H7 (cell line): ENCODE measurements around the gene UBFD1. TPM values are rescaled to one million over a fixed set of nuclear protein-coding genes. Genes with fewer than 3 reads are reported as not detected.
"Not testable (repeated sequence)": the region's sequence is repeated elsewhere in the genome, so short reads cannot be mapped to it uniquely, and the experiment has no call there.

Source experiments
- DNase-seq: peaks from one replicate; pipeline ENCODE4 v3.0.0; 2012
- H3K27me3 ChIP-seq: 2 replicates; pipeline ENCODE4 v1.6.0; 2011; ENCODE audit warnings: mild to moderate bottlenecking, low read length; ENCODE audit not compliant: control insufficient read depth, insufficient read depth
- H3K36me3 ChIP-seq: replicated peaks from 2 replicates; pipeline ENCODE4 v1.5.1; 2011; ENCODE audit warnings: low read length; ENCODE audit not compliant: control insufficient read depth, insufficient read depth
- H3K4me3 ChIP-seq: 2 replicates; pipeline ENCODE4 v1.5.1; 2011; ENCODE audit warnings: low read depth, mild to moderate bottlenecking, control low read depth, low read length, moderate library complexity; ENCODE audit not compliant: insufficient read depth
- total RNA-seq: library from RNA; depleted of rRNA; stranded (reverse); fragments of >200 nt; shearing (Covaris generic); gene quantifications from 2 replicates; pipeline ENCODE4 v1.2.3, GENCODE V29; 2014; rRNA removed

The UBFD1 gene
- total RNA-seq, 1 experiment from 2014 or later: 68.2 TPM

- no peak for DNase-seq
- Histone ChIP-seq H3K27me3 (no peaks in the 10 kb centered on the region), H3K4me3 (no peak overlapping the region), H3K36me3 (peaks cover 22% of the 10 kb centered on the region)
Measured at GRCh38 chr16:23594186-23594585, 36.7 kb downstream of the UBFD1 start.

DNA sequence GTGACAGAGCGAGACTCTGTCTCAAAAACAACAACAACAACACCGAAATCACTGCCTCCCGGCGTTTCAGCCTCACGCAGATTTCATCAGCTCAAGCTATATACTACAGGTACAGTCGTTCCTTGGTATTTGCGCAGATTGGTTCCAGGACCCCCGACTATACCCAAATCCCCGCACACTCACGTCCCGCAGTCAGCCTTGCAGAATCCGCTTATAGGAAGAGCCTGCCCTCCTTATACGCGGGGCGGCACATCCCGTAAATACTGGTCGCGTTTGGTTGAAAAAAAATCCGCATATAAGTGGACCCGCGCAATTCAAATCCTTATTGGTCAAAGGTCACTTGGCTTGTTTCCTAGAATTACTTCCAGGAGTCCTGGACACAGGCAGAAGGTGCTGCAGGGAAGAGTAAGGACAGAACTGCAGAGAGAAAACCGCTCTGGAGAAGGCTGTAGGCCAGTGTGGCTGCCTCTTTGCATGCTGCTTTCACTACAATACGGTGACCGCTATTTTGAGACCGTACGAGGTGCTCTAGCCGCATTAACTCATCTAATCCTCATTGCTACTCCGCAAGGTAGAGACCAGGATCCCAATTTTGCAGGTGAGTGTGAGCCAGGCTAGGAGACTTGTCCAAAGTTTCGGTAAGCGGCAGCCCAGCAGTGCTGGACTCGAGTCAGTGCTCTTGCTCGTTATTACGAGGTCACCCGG, 37.9 kb downstream of the UBFD1 start:
- H3K4me3 ChIP-seq: peak overlapping the region; percentile 92
- DNase-seq: no peak
- H3K36me3 ChIP-seq: peaks cover 20% of the 10 kb centered on the region

DNA sequence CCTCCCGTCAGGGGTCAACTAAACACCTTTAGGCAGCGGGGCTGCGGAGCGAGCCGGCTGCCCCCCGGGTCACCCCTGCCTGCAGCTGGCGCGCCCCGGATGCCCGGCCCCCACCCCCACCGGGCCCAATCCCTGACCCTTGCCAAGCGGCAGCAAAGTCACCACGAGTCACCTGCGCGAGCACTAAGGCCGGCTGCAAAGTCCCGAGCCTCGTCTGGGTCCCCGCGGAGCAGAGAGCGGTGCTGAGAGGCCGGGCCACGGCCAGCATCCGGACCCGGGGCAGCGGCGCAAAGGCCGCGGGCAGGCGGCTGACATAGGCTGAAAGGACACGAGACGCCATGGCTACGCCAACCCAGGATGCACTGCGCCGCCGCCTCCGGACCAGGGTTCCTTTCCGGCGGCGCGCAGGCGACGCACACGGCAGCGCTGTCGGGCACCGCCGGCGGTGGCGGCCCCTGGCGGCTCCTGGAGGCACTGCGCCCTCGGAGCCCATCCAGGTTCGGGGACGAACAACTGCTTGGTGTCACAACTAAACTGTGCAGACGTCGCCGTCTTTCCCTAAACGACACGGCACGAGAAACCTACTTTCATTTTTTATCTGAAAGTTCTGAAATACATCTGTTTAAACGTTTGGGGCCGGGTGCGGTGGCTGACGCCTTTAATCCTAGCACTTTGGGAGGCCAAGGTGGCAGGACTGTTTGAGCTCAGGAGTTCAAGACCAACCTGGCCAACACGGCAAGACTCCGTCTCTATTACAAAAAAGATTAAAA, 38.6 kb downstream of the UBFD1 start, which contains the start of gene NDUFAB1:
Gene NDUFAB1, minus strand, starts transcription at position 366 of the 770 bp plus-strand sequence. Its CDS starts 26 bp downstream, at position 340.
- Histone ChIP-seq H3K36me3 (peaks cover 16% of the 10 kb centered on the region), H3K4me3 (peak within 1 kb of the TSS; percentile 92), H3K27me3 (no peaks in the 10 kb centered on the region)
- DNase-seq: peak; percentile 93

More for the DNA sequence above, 37.9 kb downstream of the UBFD1 start:
- H3K27me3 ChIP-seq: no peaks in the 10 kb centered on the region

DNA sequence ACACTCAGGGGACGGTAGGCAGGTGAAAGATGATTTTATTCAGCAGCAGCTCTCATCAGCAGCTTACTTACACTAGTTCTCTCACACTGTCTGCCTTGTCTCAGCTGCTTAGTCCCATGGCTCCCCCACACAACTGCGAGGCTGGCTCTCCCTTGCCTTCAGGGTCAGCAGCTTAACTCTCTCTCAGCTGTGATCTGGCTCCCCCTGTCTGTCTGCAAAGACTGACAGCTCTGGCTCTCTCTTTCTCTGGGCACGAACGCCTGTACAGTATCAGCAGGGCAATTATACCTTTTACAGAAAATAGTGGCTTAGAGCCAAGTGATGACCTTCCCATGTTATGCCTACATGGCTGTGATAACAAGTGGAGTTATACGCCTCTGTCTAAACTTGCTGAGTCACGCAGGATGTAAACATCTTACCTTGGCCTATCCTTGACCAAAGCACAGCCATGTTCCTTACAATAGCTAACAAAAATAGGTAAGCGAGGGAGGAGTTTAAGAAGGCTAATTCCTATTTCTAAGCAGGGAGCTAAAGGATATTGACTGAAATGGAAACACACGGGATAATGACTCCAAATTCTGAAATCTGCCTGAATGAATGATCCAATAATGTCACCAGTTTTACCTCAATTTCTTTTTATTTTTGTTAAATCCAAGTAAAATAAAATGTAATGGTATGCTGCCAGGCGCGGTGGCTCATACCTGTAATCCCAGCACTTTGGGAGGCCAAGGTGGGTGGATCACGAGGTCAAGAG, 39.7 kb downstream of the UBFD1 start:
- Histone ChIP-seq H3K36me3 (peaks cover 10% of the 10 kb centered on the region), H3K27me3 (no peaks in the 10 kb centered on the region), H3K4me3 (no peak overlapping the region)
- DNase-seq: peak; percentile 55

DNA sequence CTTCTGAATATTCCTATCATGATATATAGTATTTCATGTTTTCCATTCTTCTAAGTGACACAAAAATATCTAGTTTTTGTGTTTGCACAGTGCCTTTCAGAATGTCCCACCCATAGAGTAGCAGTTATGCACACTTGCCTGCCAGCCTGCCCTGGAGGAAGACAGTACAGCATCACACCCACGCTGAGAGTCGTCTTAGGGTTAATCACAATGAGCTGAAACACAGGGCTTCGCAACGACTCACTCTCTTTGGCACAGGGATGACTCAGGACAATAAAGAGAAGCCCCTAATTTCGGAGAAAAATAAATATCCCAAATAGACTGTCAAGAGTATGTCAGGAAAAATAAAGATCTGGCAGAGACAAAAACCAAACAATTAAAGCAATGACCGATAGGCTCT, 50.2 kb downstream of the UBFD1 start:
- Histone ChIP-seq H3K36me3 (peaks cover 12% of the 10 kb centered on the region), H3K27me3 (no peaks in the 10 kb centered on the region), H3K4me3 (no peak overlapping the region)
- DNase-seq: no peak

GRCh38 chr16:23608194-23608593, 50.7 kb downstream of the UBFD1 start:
- Histone ChIP-seq H3K4me3 (no peak overlapping the region), H3K36me3 (peaks cover 12% of the 10 kb centered on the region), H3K27me3 (no peaks in the 10 kb centered on the region)
- DNase-seq: no peak

GRCh38 chr16:23609929-23610328, 52.4 kb downstream of the UBFD1 start:
- no peak overlapping the region for H3K4me3 ChIP-seq
- peaks cover 12% of the 10 kb centered on the region for H3K36me3 ChIP-seq
- no peaks in the 10 kb centered on the region for H3K27me3 ChIP-seq
- no peak for DNase-seq

DNA sequence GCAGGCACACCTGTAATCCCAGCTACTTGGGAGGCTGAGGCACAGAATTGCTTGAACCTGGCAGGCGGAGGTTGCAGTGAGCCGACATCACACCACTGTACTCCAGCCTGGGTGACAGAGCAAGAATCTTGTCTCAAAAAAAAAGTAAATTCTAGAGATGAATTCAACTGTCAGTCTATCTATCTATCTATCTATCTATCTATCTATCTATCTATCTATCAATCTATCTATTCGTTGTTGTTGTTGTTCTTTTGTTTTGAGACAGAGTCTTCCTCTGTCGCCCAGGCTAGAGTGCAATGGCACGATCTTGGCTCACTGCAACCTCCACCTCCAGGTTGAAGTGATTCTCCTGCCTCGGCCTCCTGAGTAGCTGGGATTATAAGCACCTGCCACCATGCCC, 53.4 kb downstream of the UBFD1 start:
- not testable (repeated sequence) for DNase-seq, H3K4me3 ChIP-seq, H3K27me3 ChIP-seq
- H3K36me3 ChIP-seq: peaks cover 12% of the 10 kb centered on the region

GRCh38 chr16:23611936-23612335, 54.4 kb downstream of the UBFD1 start:
- no peak for DNase-seq
- peaks cover 11% of the 10 kb centered on the region for H3K36me3 ChIP-seq
- H3K27me3 ChIP-seq: no peaks in the 10 kb centered on the region
- H3K4me3 ChIP-seq: no peak overlapping the region

DNA sequence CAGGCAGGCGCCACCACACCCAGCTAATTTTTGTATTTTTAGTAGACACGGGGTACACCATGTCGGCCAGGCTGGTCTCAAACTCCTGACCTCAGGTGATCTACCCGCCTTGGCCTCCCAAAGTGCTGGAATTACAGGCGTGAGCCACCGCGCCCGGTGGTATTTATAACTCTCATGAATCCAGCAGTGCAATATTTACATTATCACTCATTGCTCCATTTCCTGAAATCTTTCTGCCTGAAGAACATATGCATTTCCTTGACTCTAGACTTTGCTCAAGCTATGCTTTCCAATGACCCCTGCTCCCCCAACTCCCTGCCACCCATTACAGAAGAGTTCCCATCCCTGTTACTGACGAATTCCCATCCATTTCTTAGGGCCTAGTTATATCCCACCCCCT, 58.3 kb downstream of the UBFD1 start:
- no peak overlapping the region for H3K4me3 ChIP-seq
- no peaks in the 10 kb centered on the region for H3K27me3 ChIP-seq
- H3K36me3 ChIP-seq: peaks cover 14% of the 10 kb centered on the region
- DNase-seq: no peak

Other genes starting within 250 kb of the UBFD1 start
- gene COG7, start 104.5 kb upstream of the UBFD1 start, total RNA-seq: 17.1 and 26.4 TPM in 2 replicates
- 23.2 and 34.1 TPM in 2 replicates for gene GGA2, start 47.2 kb upstream of the UBFD1 start, total RNA-seq
- 101 and 105 TPM in 2 replicates for gene EARS2, start 377 bp upstream of the UBFD1 start, total RNA-seq
- gene NDUFAB1, start 38.6 kb downstream of the UBFD1 start, total RNA-seq: 304 and 426 TPM in 2 replicates
- 21.7 and 26.1 TPM in 2 replicates for gene PALB2, start 83.6 kb downstream of the UBFD1 start, total RNA-seq
- gene DCTN5, start 83.7 kb downstream of the UBFD1 start, total RNA-seq: 35.2 and 38.2 TPM in 2 replicates
- 125 and 126 TPM in 2 replicates for gene PLK1, start 121.2 kb downstream of the UBFD1 start, total RNA-seq
- 3.2 and 3.7 TPM in 2 replicates for gene ERN2, start 155.5 kb downstream of the UBFD1 start, total RNA-seq
- 1.9 and 2.1 TPM in 2 replicates for gene CHP2, start 197.3 kb downstream of the UBFD1 start, total RNA-seq